ENCODE results near the gene UFC1.

The UFC1 gene

GRCh38 chr1:161171696-161172095 lies 17.9 kb downstream of the UFC1 start:
- DNase-seq: no peak

GRCh38 chr1:161172349-161172748 lies 18.6 kb downstream of the UFC1 start:
- DNase-seq: no peak

- DNase-seq: peak; percentile 82
Observed at GRCh38 chr1:161172776-161173376, 19.1 kb downstream of the UFC1 start.

- no peak for DNase-seq
Observed at GRCh38 chr1:161173711-161174110, 19.9 kb downstream of the UFC1 start.

- no peak for DNase-seq
Observed at GRCh38 chr1:161174911-161175310, 21.1 kb downstream of the UFC1 start.

- no peak for DNase-seq
Observed at GRCh38 chr1:161175771-161176453, 22.1 kb downstream of the UFC1 start.

- DNase-seq: no peak
Observed at GRCh38 chr1:161176468-161177111, 22.8 kb downstream of the UFC1 start.

- peak; percentile 73 for DNase-seq
Observed at GRCh38 chr1:161177112-161177935, 23.5 kb downstream of the UFC1 start, which contains the start of gene B4GALT3. TSS of gene B4GALT3 (minus strand) at chr1:161177507. CDS start at chr1:161176060, 1,447 bp downstream.

- no peak for DNase-seq
Observed at GRCh38 chr1:161177936-161178244, 24.1 kb downstream of the UFC1 start.

GRCh38 chr1:161179698-161180097 lies 25.9 kb downstream of the UFC1 start:
- no peak for DNase-seq

- DNase-seq: peak; percentile 22
Observed at GRCh38 chr1:161180639-161181038, 26.9 kb downstream of the UFC1 start.

- peak; percentile 79 for DNase-seq
Observed at GRCh38 chr1:161182214-161182613, 28.4 kb downstream of the UFC1 start.

GRCh38 chr1:161185282-161185682 lies 31.5 kb downstream of the UFC1 start:
- DNase-seq: peak; percentile 66

GRCh38 chr1:161185732-161186311 lies 32.0 kb downstream of the UFC1 start:
- DNase-seq: no peak

- no peak for DNase-seq
Observed at GRCh38 chr1:161187311-161187710, 33.5 kb downstream of the UFC1 start.

GRCh38 chr1:161188381-161188780 lies 34.6 kb downstream of the UFC1 start:
- DNase-seq: no peak

GRCh38 chr1:161189036-161189435 lies 35.3 kb downstream of the UFC1 start:
- DNase-seq: no peak

- DNase-seq: no peak
Observed at GRCh38 chr1:161190962-161191521, 37.3 kb downstream of the UFC1 start.

GRCh38 chr1:161191971-161192370 lies 38.2 kb downstream of the UFC1 start:
- DNase-seq: no peak

- peak; percentile 73 for DNase-seq
Observed at GRCh38 chr1:161192476-161193465, 39.0 kb downstream of the UFC1 start.
